Colon (tissue), 2 donors: Measurements from ENCODE around the gene KITLG.
"Not testable (repeated sequence)": the region's sequence is repeated elsewhere in the genome, so short reads cannot be mapped to it uniquely, and the experiment has no call there.

Source experiments
- FAIRE-seq: peaks from 2 replicates; lab custom pipeline; 2012; peaks lifted over from hg19 to GRCh38; lab: Jason Lieb, UNC
- donor health status: control.
- donor health status: control.

Gene KITLG

DNA sequence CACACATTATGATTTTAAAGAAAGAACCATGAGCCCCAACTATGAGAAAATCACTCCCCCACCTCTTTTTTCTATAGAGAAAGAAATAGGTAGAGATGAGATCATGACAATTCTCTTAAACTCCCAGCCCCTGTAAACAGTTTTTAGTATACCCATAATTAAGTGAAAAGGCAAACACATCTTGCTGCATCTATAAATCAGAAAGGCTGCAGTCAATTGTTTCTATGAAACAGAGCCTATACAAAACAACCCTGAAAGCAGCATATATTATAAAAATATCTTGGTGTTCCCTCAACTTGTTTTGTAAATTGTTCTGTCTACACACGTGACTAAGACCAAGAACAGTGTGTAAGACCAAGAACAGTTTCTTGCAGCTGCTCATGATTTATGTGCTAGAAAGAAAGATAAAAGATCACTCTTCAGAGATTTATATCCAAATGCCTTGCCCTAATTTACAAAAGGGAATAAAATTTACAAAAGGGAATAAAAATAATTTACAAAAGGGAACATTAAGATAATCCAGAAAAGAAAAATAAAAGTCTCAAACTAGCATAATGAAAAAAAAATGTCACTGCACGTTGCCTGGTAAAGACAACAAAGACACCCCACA, 4.8 kb downstream of the KITLG start:
- FAIRE-seq, result no peak

DNA sequence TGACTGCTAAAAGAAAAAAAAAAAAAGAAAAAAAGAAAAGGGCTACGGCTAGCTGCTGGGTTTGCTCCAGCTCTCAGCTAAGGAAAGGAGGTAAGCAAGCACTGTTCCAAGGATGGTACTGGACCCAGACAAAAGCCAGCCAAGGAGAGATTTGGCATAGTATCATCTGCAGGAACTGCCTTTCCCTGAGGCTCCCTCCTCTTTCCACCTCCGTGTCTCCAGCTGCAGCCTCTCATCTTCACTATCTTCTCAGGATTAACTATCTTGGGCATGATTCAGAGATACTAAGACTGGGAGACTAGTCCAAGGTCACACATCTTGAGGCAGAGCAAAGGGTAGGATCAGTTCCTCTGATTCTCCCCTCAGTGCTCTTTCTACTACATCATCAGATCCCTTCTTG, 6.0 kb downstream of the KITLG start:
- no peak for FAIRE-seq

DNA sequence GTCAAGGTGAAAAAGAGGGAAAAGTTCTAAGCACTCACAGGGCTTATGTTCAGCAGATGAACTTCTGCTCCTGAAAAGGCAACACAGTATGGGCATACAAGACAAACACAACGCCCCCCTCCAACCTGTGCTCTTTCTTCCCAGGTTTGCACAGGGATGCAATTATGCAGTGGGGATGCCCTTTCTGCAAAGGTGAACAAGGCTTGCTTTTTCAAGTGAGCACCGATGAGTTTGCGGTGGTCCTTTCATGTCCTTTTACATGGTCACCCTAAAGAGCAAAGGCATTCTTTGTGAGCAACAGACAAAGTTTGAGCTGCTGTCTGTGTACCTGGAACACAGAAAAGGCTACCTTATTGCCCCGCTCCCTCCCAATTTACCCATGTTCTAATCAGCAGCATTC, 6.7 kb downstream of the KITLG start:
- FAIRE-seq, result no peak

- FAIRE-seq, result no peak
Measured at GRCh38 chr12:88572781-88573549, 7.3 kb downstream of the KITLG start.

GRCh38 chr12:88571543-88571942, 8.7 kb downstream of the KITLG start:
- FAIRE-seq, result no peak

DNA sequence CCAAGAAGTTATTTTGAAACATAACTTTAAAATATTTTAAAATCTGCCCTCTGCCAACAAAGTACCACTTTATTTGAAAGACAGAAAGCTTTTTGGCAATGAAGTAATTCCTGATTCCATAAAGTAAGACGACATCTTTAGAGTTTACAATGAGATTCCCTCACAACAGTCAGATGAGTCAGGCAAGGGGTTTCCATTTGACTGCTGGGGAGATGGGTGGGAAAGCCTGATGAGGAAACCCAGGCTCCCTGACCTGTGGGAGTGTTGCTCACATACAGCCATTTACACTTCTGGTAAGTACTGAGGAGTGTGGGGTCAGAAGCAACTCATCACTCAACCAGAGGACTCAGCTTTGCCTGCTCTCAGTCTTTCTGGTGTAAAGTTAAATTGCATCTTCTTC, 10.2 kb downstream of the KITLG start:
- no peak for FAIRE-seq

DNA sequence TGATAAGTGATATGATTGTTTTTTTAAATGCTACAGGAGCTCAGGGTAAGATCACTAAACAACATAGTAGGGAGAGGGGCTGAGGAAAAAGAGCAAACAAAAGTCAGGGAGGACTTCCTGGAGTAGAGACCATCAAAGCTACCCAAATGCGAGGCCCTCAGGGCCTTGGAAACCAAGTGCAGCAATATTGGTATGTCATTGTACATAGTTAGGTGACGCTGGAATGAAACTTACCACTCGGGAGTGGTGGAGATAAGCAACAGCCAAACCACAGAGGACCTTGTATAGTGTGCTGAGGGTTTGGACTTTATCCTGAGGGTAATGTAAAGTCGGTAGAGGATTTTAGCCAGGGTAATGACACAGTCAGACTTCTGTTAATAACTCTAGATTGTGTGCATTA, 13.8 kb downstream of the KITLG start:
- peak; percentile 45 for FAIRE-seq

DNA sequence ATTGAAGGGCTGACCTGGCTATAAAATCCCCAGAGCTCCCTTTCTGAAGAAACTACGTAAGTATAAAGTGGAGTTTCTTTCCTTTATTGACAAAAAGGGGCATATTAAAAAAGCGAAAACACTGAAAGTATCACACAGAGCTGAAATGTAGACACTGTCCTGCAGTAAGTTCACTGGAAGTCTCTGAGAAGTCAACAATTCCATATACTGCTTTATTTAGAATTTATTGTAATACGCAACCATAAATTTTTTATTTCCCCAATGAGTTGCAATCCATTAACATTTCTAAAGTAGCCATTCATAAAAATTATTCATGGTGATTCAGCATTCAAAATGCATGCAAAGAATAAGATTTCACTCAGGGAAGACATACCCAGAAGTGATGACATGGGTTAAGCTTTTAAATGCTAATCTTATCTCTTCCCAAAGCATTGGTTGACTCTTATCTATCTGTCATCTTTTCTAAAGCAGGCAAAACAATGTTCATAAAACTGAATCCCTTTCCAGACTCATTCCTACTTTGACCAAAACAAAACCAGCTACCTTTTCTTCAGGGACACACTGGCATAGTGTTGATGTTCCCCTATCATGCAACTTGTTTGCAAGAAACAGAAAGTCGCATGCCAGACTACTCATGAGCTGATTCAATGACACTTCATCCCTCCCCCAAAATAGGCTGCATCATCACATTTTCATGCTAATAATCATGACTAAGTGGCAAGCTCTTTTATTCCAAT, 17.3 kb downstream of the KITLG start:
- FAIRE-seq, result no peak

DNA sequence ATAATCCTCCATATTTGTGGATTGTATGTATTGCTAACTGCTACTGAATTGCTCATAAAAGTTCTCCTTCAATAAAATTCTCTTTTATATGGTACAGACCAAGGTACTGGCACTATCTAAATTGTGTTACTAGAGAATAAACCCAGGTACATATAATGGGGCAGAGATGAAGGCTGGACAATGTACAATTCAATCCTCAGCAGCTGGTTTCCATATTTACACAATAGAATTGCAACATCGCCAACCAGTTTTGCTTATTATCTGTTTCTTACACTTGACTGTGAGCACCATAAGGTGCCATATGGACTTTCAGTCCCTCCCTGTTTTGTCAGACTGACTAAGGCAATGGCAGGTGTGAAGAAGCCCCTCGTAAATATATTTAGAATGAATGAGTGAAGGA, 18.1 kb downstream of the KITLG start:
- peak; percentile 14 for FAIRE-seq

DNA sequence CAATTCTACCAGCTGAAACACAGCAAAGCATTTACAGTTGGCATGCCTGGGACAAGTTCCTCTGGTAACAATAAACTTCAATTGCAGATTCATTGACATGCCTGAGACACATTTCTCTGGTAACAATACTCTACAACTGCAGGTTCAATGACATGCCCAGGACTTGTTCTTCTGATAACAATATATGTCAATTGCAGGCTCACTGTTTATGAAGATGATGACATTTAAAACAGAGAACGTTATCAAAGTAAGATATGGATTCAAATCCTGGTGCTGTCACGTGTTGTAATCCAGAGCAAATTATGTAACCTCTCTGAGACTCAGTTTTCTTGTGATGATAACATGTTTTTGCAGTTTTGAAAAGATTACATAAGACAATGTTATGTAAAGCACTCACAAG, 20.5 kb downstream of the KITLG start:
- FAIRE-seq, result no peak

DNA sequence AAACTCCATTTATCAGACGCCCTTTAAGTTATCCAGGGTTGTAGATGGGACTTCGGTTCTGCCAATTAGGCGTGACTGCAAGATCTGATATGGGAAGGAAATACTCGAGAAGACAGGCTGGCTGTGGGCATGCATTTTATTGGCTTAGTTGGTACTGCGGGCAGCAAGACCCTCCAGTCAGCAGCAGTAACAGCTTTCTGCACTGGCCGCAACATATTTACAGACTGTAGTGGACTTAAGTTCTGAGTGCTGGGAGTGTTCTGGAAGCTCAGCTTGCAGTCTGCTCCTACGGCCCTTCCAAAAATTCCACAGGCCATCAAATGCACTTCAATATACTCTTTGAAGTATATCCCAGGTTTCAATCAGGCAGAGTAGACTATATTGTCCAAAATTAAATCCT, 21.1 kb downstream of the KITLG start:
- no peak for FAIRE-seq

DNA sequence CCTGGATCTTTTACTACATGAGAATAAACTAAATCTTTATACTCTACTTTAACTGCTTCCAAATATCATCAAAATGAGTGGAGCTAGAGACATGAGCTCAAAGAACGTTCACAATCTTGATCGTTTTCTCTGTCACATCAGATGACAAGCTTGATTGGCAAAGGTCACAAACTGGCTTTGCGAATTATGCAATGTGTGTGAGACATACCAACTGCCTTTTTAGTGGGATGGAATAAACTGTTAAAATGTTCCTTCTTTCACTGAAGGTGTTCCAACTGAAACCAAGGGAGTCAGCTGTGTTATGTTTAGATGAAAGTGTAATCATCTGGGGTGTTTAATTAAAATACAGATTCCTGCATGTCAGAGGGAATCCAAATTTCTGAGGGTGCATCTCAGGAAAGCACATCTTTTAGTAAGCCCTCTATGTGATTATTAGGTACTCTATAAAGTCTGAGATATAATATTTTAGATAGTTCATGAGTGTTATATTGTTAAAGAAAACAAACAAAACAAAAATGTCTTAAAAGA, 21.9 kb downstream of the KITLG start:
- no peak for FAIRE-seq

DNA sequence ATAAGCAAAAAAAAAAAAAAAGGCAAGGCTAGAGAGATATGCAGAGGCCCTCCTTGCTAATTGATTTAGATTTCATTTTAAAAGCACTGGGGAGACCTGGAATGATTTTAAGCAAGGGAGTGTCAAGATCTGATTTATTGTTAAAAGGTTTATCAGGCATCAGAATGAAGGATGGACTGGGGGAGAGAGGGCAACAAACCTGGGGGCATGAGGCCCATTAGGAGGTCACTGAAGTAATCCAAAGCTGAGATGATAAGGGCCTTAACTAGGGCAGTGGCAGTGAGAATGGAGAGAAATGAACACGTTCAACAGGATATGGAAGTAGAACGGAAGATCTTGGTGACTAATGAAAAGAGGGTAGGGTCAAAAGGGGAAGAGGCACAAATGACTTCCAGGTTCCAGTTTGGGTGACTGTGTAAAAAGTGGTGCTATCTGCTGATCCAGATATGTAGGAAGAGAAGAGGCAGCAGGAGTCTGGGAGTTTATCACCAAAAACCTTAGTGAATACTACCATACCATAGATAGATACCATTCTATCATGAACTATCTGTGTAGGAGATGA, 24.0 kb downstream of the KITLG start:
- no peak for FAIRE-seq

- no peak for FAIRE-seq
Measured at GRCh38 chr12:88553941-88554658, 26.2 kb downstream of the KITLG start.

DNA sequence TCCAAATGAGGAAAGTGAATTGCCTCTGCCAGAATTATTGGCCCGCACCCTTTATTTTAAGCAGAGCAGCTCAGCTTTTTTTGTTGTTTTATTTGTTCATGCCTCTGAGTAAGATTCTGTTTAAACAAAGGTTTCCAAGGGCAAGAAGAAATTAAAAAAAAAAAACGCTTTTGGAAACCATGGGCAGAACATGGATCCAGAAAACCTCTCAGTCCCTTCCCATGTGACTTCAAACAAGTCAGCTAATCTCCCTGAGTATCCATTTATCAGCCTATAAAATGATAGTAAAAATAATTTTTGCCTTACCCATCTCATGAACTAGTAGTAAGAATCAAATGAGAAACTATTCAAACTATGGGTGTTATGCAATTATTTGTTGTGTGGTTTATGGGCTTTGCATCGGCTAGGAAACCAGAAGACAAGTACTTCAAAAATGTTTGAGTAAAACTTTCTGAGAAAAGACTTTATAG, 27.6 kb downstream of the KITLG start:
- FAIRE-seq, result no peak

GRCh38 chr12:88549929-88550328, 30.3 kb downstream of the KITLG start:
- FAIRE-seq, result no peak

- FAIRE-seq, result not testable (repeated sequence)
Measured at GRCh38 chr12:88547949-88548348, 32.3 kb downstream of the KITLG start.

GRCh38 chr12:88546853-88547252, 33.4 kb downstream of the KITLG start:
- FAIRE-seq, result no peak

- FAIRE-seq, result no peak
Measured at GRCh38 chr12:88546226-88546625, 34.0 kb downstream of the KITLG start.

DNA sequence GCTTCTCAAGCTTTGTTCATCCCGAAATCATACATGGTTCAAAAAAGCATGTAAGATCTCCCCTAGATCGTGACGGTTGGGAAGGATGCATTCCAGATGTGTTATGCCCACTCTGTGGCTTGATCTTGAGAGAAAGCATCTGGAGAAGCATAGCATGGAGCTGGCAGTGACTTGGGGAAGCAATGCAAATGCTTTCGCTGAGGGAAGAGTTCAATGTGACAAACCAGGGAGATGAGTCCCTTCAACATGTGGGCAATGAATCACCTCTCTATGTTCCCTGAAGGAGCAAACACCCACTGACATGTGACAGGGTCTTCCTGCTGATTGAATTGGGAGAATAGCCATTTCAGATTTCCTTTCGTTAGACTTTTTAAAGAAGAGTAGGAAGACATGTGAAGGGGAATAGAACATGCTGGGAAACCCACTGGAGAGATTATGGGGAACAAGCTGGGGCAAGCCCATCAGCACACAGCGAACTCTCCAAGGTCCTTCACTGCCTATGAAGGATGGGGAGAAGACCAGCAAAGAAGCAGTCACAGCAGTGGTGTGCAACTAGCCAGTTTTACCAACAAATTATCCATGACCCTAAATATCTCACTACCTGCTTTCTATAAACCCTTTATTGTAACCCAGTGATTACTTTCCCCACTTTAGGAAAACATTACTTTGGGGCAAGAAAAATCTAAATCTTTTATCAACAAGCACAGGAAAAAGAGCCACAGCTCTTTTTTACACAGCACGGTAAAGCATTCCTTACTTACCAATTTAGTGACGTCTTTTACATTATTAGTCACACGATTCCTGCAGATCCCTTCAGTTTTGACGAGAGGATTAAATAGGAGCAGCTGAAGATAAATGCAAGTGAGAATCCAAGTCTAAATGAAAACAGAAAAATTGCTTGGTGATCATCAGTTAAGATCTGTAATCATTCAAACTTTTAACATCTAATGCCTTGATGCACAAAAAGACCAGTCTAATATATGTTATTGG, 35.0 kb downstream of the KITLG start:
- no peak for FAIRE-seq

DNA sequence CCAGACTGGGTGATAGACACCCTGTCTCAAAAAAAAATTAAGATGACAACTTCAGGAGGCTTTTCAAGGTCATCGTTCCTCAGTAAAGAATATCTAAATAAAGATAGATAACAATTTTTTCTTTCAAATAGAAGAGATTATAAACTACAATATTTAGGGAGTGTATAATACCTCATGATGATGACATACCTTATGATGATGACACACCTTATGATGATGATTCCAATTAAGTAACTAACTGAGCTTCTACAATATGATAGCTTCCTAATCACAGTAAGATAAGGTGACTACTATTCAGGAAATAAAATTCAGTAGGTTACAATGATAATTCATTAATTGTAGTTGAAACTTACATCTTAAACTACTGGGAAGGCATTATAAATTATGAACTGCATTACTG, 40.4 kb downstream of the KITLG start:
- FAIRE-seq, result no peak
